Neural cell (in vitro differentiated cells): ENCODE data around the gene HBEGF.

Experiments
- POLR2AphosphoS5 ChIP-seq: IDR thresholded peaks from 2 replicates; pipeline ENCODE4 v1.6.1; 2012
- SMC3 ChIP-seq: fragments of 450-650 bp; conservative IDR thresholded peaks from 2 replicates; pipeline ENCODE4 v1.6.1; 2014; ENCODE audit warnings: antibody characterized with exemption, mild to moderate bottlenecking, moderate library complexity; ENCODE audit not compliant: poor library complexity
- TF ChIP-seq, protein P1 (sequence below): fragments of 450-650 bp; IDR thresholded peaks from 2 replicates; pipeline ENCODE4 v1.5.1; 2014; ENCODE audit warnings: antibody characterized with exemption, mild to moderate bottlenecking, moderate library complexity; ENCODE audit not compliant: poor library complexity, severe bottlenecking

- no peak for TF ChIP-seq SMC3
- TF ChIP-seq POLR2AphosphoS5, result no peak
- TF ChIP-seq, protein P1, sequence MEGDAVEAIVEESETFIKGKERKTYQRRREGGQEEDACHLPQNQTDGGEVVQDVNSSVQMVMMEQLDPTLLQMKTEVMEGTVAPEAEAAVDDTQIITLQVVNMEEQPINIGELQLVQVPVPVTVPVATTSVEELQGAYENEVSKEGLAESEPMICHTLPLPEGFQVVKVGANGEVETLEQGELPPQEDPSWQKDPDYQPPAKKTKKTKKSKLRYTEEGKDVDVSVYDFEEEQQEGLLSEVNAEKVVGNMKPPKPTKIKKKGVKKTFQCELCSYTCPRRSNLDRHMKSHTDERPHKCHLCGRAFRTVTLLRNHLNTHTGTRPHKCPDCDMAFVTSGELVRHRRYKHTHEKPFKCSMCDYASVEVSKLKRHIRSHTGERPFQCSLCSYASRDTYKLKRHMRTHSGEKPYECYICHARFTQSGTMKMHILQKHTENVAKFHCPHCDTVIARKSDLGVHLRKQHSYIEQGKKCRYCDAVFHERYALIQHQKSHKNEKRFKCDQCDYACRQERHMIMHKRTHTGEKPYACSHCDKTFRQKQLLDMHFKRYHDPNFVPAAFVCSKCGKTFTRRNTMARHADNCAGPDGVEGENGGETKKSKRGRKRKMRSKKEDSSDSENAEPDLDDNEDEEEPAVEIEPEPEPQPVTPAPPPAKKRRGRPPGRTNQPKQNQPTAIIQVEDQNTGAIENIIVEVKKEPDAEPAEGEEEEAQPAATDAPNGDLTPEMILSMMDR, result no peak
These were observed 1.7 kb upstream of the HBEGF start for GRCh38 chr5:140348104-140348503.
